GM12873 (cell line): Measurements from ENCODE around the gene FREM1.

Experiments
- CTCF ChIP-seq: IDR thresholded peaks from 2 replicates; pipeline ENCODE4 v1.5.1; 2012; ENCODE audit warnings: low read depth, mild to moderate bottlenecking, moderate library complexity, low read length, control low read depth; ENCODE audit not compliant: insufficient read depth; ENCODE audit errors: missing control alignments

The FREM1 gene

DNA sequence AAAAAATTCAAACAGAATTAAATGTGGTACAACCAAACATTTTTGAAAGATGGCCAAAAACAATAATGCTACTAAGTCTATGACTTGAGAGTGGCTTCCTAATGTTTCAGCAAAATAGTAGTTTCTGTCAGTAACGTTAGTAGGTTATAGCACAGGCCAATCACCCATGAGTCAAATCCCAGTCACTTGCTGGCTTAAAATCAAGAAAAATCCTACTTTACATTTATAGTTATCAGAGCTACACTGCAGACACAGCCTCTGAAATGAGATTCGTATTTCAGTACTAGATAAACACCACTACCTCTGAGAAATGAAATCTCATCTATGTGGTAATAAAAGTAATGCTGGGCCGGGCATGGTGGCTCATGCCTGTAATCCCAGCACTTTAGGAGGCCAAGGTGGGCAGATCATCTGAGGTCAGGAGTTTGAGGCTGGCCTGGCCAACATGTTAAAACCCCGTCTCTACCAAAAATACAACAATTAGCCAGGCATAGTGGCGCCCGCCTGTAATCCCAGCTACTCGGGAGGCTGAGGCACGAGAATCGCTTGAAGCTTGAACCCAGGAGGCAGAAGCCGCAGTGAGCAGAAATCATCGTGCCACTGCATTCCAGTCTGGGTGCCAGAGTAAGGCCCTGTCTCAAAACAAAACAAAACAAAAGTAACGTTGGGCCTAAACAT lies 223.0 kb downstream of the FREM1 start:
- no peak for TF ChIP-seq CTCF

DNA sequence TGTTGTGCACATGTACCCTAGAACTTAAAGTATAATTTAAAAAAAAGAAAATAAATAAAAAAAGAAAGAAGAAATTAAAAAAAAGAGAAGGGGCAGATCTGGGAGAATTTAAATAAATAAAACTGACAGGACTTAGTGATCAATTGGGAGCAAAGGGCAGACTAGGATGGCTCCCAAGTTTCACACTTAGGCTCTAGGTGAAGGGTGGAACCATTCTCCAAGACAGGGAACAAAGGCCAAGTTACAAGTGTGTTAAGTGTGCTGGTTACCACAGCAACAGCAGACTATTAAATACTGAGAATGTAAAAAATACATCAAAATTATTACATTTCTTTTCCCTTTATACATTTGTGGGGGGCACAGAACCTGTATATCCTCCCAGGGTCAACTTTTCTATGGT lies 224.1 kb downstream of the FREM1 start:
- TF ChIP-seq CTCF, result no peak
